DMS79 treated with DMSO at 0.1 percent for 48 hours (cell line): ENCODE results near the gene CACNA1F.

Experiments used
- DNase-seq: peaks from one replicate; lab custom pipeline; 2025; lab: John Stamatoyannopoulos, UW

The CACNA1F gene

GRCh38 chrX:49230500-49231232 is 2.5 kb downstream of the CACNA1F start:
- DNase-seq, result peak; percentile 55

DNA sequence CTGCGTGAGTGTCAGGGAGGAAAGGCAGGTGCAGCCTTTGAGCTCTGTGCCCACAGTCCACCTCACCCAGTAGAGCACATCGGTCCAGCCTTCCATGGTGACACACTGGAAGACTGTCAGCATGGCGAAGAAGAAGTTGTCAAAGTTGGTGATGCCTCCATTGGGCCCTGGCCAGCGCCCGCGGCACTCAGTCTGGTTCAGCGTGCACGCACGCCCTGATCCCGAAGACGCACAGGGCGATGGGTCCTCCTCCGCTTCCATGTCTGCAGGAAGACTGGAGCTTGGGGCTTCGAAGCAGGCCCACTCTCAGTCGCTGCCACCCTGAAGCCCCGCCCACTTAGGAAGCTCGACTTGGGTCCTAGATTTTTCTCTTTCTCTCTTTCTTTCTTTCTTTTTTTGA is 5.0 kb downstream of the CACNA1F start:
- no peak for DNase-seq

GRCh38 chrX:49227726-49228125 is 5.4 kb downstream of the CACNA1F start:
- DNase-seq, result no peak

GRCh38 chrX:49226946-49227345 is 6.2 kb downstream of the CACNA1F start:
- no peak for DNase-seq

GRCh38 chrX:49225858-49226257 is 7.3 kb downstream of the CACNA1F start:
- no peak for DNase-seq

DNA sequence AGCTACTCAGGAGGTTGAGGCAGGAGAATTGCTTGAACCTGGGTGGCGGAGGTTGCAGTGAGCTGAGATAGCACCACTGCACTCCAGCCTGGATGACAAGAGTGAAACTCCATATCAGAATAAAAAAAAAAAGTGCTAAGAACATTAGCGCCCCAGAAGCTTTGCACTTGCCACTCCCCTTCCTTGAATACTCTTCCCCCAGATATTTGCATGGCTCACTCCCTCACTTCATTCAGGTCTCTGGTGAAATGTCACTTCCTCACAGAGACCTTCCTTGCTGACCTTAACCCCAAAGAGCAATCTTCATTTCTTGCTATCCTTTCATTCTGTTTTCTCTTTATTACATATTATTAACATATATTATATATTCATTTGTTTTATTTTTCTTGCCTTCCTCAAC is 11.3 kb downstream of the CACNA1F start:
- DNase-seq, result no peak

DNA sequence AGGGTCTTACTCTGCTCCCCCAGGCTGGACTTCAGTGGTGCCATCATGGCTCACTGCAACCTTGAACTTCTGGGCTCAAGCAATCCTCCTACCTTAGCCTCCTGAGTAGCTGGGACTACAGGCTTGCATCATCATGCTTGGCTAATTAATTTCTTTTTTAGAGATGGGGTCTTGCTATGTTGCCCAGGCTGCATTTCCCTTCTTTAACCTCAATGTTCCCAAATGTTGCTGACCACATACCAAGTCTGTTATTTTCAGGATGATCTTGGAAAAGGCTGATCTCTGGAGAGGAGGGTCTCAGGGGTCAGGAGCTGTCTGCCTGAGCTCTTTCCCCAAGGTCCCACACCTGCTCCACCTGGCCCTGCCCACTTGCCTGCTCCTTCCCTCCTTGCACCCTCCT is 13.0 kb downstream of the CACNA1F start:
- DNase-seq, result no peak

DNA sequence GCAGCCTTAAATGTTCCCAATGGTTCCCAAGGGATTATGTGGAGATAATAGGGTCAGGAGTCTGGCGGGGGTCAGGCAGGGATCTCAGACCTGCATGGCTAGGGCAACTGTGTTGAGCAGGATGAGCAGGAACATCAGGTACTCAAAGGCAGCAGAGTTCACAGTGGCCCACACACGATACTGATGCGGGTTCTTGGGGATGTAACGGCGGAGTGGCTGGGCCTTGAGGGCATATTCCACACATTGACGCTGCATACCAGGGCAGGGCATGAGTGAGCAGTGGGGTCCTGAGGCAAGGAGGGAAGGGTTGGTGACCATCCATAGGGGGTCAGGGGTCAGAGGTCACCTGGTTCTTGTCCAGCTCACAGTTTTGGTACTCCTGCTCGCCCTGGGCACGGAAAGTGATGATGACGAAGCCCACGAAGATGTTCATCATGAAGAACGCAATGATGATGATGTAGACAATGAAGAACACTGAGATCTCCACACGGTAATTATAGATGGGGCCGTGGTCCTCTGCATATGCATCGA is 18.1 kb downstream of the CACNA1F start:
- no peak for DNase-seq

DNA sequence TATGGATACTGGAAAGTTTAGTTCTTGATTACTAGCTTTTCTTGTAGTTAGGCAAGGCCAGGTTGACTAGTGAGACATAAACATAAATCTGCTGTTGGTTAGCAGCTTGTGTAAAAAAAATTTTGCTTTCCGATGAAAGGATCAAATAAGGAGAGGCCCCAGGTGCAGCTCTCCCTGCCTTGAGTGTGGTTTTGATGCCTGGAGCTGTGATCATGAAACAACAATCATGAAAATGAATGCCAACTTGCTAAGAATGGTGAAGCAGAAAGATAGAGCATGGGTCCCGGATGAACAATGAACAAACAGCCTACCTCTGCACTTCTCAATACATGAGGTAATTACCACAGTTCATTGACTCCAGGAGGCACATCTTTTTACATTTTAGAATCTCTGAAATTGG is 18.7 kb downstream of the CACNA1F start:
- DNase-seq, result no peak

DNA sequence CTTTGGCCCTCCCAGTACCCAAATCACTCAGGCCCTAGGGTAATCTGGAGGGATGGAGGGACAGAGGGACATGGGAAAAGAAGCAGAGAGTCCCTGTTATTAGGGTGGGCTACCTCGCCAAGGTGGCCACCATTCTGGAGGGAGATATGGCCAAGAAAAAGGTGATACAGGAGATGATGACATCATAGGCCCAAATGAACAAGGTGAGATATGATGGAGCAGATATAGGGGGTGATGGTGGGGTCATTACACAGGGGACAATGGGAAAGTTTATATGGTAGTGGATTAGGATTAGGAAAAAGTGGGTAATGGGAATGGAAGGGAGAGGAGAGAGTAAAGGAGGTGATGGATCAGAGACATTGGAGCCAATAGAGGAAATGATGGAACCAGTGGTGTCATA is 20.3 kb downstream of the CACNA1F start:
- no peak for DNase-seq

- no peak for DNase-seq
Observed at GRCh38 chrX:49212209-49212608, 20.9 kb downstream of the CACNA1F start.

- no peak for DNase-seq
Observed at GRCh38 chrX:49211074-49211473, 22.1 kb downstream of the CACNA1F start.

GRCh38 chrX:49210406-49210805 is 22.7 kb downstream of the CACNA1F start:
- no peak for DNase-seq

GRCh38 chrX:49209434-49210251 is 23.5 kb downstream of the CACNA1F start:
- DNase-seq, result no peak

DNA sequence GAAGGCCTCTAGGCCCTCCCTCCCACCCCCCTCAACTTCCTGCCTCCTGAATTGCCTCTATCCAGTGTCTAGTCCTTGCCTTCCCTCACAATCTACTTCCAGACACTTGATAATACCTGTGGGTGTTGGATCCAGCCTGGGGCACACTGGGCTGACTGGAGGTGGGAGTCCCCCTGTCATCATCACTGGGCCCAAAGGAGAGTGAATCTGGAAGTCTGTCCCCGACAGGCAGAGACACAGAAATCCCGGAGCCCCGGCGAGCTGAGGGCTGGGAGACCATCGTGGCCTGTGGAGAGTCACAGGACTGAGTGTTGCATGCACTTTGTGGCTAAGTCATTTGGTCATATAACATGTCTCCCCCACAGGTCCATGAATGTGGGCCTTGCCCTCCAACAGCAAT is 24.7 kb downstream of the CACNA1F start:
- no peak for DNase-seq

DNA sequence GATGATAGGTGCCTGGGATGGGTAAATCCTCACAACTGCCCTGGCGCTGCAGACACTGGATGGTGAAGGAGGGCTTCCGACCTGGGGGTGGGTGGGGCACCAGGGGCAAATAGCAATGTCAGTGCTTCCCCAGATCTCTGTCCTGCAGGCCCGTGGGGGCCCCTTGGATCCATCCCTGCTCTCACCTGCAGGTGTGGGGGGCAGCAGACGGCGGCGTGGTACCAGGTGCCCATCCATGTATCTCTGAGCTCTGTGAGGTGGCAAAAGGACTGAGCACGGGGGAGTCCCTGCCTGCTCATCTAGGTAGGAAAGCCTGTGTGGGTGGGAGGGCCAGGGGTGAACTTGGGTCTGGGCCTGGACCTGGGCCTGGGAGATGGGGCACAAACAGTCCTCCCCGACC is 26.6 kb downstream of the CACNA1F start:
- no peak for DNase-seq

DNA sequence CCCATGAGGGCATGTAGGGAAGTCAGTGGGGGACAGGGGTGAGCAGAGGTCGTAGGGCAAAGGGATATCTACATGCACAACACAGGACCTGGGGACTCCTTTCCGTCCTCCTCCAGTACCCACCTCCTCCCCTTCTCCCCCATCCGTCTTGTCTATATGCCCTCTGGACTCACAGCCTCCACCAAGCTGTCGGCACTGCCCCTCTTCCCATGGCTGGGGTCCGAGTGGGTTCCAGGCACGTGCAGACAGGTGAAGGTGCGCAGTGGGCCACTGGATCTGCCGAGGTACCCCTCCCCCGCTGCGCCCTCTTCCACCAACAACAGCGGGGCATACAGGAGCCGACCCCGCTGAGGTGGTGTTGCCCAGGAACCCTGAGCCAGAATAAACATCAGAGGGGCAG is 27.7 kb downstream of the CACNA1F start:
- DNase-seq, result no peak

DNA sequence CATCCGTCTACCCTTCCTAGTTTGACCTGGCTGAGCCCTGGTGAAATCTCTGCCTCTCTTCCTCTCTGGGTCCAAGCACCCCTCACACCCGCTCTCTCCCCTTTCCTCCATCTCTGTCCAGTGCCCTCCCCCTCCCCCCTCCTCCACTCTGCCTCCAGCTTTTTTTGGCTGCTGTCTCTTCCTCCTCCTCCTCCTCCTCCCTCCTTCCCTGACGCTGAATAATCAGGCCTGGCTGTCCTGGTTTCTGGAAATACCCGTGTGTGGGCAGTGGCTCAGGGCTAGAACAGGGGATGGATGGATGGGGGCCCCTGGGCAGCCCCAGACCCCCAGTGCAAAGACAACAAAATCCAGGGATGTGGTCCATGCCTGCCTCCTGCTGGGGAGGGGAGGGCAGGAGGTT is 28.4 kb downstream of the CACNA1F start:
- DNase-seq, result no peak

DNA sequence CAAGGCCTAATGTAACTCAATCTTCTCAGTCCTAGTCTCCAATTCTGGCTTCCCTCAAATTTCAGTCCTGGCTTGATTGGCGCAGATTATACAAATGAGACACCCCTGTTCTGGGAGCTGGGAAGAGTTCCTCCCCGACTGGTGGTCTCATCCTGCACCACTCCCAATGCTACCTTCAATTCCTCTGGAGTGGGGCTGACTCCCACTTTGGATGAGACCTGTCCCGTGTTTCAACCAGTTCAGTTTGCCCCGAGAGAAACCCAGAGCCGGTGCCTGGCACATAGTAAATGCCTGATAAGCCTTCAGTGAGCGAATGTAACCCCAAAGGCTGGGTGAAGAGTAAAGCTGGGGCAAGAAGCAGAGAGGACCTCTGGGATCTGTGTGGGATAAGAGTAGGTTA is 29.1 kb downstream of the CACNA1F start:
- no peak for DNase-seq

DNA sequence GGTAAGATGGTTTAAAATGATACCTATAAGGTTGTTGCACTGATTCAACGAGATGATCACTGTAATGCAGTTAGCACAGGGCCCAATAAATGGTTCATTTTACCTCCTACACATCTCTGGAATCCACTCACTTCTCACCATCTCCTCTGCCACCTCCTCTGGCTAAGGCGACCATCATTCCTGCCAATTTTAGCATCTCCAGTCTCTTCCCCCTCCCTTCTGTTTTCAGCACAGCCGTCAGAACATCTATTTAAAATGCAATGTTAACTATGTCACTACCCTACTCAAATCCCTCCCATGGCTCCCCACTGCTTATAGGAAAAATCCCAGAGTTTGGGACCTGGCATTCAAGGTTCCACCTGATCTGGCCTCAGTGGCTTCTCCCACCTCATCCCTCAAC is 29.6 kb downstream of the CACNA1F start:
- no peak for DNase-seq

DNA sequence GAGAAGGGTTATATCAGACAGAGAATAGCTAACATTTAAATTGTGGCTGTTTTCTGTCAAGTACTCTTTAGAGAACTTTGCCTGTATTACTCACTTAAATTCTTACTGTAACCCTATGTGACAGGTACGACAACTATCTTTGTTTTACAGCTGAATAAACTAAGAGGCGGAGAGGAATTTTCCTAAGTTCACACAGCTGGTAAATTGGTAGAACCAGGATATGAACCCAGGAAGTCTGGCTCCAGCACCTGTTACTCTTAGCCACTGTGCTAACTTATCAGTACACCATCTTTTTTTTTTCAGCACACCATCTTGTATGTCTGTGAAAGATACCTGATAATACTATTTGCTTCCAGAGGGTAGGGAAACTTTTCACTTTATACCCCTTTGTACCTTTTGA is 31.1 kb downstream of the CACNA1F start:
- DNase-seq, result no peak

DNA sequence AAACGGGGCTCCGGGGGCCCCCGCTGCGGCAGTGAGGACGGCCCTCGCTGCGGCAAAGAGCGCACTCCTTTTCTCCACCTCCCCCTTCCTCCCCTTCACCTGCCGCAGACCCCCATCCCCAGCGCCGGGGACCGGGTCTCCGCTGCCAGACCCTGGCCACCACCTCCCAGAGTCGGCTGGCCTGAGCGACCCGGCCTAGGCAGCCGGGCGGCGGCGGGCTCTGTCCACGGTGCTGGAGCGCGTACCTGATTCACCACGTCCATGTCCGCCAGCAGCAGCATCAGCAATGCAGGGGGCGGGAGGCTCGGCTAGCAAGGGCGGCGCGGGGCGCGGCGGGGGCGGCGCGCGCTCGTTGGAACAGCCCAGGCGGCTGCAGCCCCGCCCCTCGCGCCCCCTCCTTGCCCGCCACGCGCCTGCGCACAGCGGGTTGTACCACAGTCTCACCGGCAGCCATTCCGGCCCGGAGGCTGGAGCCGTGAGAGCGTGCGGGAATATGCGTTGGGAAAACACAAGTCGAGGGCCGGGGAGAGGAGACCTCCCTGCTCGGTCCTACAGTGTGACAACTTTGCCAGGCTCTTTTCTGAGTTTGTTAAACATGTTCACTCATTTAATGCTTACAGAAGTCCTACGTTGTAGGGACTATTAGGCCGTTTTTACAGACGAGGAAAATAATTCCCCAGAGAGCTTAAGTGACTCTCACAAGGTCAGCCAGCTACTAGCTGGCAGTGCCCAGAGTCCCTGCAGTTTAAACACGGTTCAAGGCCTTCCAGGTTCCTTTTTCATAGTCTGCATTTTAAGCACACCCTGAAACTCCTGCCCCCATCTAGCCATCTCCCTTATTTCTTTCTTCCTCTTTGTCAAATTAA is 33.0 kb downstream of the CACNA1F start, which contains the start of gene SYP:
Gene SYP (minus strand): TSS at position 288 of the 866 bp plus-strand sequence. CDS start 7 bp downstream, at position 281.
- peak; percentile 60 for DNase-seq
